Measurements from ENCODE around the gene HMMR.

DNA sequence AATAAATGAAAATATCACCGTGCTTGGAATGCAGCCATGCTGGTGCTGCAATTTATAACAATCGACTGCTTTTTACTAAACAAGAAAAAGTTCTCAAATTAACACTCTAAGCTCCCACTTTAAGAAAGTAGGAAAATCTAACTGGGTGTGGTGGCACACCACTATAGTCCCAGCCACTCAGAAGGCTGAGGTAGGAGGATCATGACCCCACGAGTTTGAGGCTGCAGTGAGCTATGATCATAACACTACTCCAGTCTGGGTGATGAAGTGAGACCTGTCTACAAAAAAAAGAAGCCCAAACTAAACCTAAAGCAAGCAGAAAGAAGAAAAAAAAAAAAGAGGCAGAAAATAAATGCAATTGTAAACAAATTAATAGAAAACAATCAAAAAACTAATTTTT lies 12.6 kb upstream of the HMMR start:
- TF ChIP-seq, protein P1, sequence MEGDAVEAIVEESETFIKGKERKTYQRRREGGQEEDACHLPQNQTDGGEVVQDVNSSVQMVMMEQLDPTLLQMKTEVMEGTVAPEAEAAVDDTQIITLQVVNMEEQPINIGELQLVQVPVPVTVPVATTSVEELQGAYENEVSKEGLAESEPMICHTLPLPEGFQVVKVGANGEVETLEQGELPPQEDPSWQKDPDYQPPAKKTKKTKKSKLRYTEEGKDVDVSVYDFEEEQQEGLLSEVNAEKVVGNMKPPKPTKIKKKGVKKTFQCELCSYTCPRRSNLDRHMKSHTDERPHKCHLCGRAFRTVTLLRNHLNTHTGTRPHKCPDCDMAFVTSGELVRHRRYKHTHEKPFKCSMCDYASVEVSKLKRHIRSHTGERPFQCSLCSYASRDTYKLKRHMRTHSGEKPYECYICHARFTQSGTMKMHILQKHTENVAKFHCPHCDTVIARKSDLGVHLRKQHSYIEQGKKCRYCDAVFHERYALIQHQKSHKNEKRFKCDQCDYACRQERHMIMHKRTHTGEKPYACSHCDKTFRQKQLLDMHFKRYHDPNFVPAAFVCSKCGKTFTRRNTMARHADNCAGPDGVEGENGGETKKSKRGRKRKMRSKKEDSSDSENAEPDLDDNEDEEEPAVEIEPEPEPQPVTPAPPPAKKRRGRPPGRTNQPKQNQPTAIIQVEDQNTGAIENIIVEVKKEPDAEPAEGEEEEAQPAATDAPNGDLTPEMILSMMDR (IDR thresholded peaks at IDR 0.05; ENCODE audit: low read length): no peak
- TF ChIP-seq EZH2phosphoT487 (IDR thresholded peaks at IDR 0.05; ENCODE audit: low read length): no peak
